ENCODE results near the gene HIPK2.

The HIPK2 gene

GRCh38 chr7:139660317-139661042 is 117.3 kb downstream of the HIPK2 start:
- TF ChIP-seq, protein P1, sequence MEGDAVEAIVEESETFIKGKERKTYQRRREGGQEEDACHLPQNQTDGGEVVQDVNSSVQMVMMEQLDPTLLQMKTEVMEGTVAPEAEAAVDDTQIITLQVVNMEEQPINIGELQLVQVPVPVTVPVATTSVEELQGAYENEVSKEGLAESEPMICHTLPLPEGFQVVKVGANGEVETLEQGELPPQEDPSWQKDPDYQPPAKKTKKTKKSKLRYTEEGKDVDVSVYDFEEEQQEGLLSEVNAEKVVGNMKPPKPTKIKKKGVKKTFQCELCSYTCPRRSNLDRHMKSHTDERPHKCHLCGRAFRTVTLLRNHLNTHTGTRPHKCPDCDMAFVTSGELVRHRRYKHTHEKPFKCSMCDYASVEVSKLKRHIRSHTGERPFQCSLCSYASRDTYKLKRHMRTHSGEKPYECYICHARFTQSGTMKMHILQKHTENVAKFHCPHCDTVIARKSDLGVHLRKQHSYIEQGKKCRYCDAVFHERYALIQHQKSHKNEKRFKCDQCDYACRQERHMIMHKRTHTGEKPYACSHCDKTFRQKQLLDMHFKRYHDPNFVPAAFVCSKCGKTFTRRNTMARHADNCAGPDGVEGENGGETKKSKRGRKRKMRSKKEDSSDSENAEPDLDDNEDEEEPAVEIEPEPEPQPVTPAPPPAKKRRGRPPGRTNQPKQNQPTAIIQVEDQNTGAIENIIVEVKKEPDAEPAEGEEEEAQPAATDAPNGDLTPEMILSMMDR (conservative IDR thresholded peaks at IDR 0.05), result no peak
- H3K27ac ChIP-seq, result no peak overlapping the region

DNA sequence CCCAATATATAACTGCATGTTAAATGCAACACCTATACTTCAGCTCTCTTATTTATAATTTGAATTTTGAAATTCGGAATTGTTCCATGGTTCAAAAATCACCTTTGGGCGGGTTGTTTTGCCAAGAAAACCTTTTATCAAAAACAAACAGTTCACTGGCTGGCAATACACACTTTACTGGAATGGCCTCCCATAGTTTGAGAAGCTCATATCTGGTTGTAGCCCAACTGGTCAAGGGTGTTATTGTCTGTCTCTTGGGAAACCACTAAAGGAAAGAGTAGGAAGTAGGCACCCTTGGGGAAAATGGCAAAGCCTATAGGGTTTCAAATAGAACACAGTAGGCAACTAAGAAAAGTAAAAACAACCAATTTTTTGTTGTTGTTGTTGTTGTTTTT is 117.9 kb downstream of the HIPK2 start:
- H3K27ac ChIP-seq, result no peak overlapping the region
- TF ChIP-seq, protein P1 (conservative IDR thresholded peaks at IDR 0.05), result no peak

GRCh38 chr7:139658908-139659675 is 118.7 kb downstream of the HIPK2 start:
- no peak overlapping the region for H3K27ac ChIP-seq
- TF ChIP-seq, protein P1 (conservative IDR thresholded peaks at IDR 0.05), result no peak

DNA sequence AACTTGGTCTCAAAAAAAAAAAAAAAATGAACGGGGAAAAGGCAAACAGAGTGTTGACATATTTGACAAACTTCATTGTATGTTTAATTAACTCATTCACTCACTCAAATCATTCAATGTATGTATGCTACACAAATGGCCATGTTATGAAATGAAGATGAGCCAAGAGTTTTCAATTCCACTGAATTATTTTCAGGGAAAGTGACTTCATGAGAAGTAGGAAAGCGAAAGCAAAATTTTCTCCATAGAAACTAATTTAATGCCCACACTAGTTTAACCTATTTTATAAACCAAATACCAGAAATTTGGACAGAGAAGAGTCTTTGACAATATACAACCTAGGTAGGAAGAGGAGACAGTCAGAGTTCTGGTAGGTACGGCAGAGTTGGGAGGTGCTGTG is 119.5 kb downstream of the HIPK2 start:
- H3K27ac ChIP-seq, result no peak overlapping the region

DNA sequence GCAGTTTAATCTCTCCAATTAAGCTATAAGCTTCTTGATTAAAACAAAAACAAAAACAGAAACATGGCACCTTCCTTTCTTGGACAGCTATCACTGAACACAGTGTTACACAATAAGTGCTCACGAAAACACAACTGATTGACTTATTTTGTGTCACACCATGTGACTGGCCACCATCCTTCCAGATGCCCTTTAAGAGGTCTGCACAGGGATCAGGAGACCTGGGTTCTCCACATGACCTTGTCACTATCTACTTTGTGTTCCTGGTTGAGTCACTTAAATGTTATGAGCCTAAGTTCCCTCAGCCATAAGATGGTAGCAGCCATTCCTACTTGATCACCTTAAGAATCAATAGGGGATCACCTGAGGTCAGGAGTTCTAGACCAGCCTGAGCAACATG is 120.1 kb downstream of the HIPK2 start:
- TF ChIP-seq, protein P1 (conservative IDR thresholded peaks at IDR 0.05), result no peak
- no peak overlapping the region for H3K27ac ChIP-seq

More for the DNA sequence above, 119.5 kb downstream of the HIPK2 start:
- TF ChIP-seq, protein P1 (conservative IDR thresholded peaks at IDR 0.05), result no peak

GRCh38 chr7:139656387-139656786 is 121.4 kb downstream of the HIPK2 start:
- H3K27ac ChIP-seq, result no peak overlapping the region

DNA sequence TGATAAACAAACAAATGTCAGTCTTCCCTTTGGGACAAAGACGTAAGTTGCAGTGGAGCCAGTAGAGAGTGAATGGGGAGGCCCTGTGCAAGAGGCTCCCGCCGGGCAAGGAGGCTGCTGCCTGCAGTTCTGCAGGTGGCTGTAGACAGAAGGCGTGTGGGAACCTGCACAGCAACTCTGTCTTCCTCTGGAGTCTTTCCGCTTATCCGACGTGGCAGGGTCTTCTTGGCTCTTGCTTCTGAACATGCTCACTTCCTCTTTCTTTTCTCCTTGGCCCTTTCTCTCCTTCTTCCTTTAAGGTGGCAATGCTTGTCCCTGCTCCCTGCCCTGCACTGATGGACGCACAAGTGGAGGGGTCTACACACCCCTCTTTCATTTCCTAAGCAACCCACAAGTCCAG is 122.5 kb downstream of the HIPK2 start:
- peak overlapping the region; percentile 86; the same call in 1 of the 2 replicates for H3K27ac ChIP-seq
- TF ChIP-seq, protein P1 (conservative IDR thresholded peaks at IDR 0.05), result no peak

More at GRCh38 chr7:139656387-139656786, 121.4 kb downstream of the HIPK2 start:
- TF ChIP-seq, protein P1 (conservative IDR thresholded peaks at IDR 0.05), result no peak
